Adrenal gland (tissue), 5 donors: Measurements from ENCODE around the gene ATXN10.

Experiments used
- POLR2A ChIP-seq, 2 donors: fragments of 450-650 bp; IDR thresholded peaks; one replicate each; pipeline ENCODE4 v1.6.1; 2017; ENCODE audit warnings: antibody characterized with exemption in 2 of 2, mild to moderate bottlenecking in 2 of 2, moderate library complexity in 1 of 2
- TF ChIP-seq, protein P1 (sequence below), 6 experiments: fragments of 450-650 bp in 4 of 6; fragments of 200-600 bp in 2 of 6; sonication (generic) in 1 of 6; IDR thresholded peaks; 1 replicate in 5 of 6; 2 replicates in 1 of 6; pipeline versions ENCODE4 v1.5.1 to v1.8.0; 2016 to 2021; ENCODE audit warnings: antibody characterized with exemption in 6 of 6, mild to moderate bottlenecking in 2 of 6, moderate library complexity in 1 of 6
- donor health status: DM: no; HTN: no; CAD: no.

DNA sequence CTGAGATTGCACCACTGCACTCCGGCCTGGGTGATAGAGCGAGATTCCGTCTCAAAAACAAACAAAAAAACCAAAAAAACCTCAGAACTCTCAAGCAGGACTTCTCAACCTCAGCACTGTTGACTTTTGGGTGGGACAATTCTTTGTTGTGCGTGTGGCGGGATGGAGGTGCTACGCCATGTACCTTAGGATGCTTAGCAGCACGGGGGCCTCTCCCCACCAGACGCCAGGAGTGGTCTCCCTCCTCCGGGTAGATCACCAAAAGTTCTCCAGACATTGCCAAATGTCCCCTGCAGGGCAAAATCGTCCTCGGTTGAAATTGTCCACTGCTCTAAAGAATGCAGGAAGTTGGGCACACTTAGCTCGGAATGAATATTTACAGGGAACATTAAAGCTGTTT, 26.9 kb upstream of the ATXN10 start:
- TF ChIP-seq, protein P1, sequence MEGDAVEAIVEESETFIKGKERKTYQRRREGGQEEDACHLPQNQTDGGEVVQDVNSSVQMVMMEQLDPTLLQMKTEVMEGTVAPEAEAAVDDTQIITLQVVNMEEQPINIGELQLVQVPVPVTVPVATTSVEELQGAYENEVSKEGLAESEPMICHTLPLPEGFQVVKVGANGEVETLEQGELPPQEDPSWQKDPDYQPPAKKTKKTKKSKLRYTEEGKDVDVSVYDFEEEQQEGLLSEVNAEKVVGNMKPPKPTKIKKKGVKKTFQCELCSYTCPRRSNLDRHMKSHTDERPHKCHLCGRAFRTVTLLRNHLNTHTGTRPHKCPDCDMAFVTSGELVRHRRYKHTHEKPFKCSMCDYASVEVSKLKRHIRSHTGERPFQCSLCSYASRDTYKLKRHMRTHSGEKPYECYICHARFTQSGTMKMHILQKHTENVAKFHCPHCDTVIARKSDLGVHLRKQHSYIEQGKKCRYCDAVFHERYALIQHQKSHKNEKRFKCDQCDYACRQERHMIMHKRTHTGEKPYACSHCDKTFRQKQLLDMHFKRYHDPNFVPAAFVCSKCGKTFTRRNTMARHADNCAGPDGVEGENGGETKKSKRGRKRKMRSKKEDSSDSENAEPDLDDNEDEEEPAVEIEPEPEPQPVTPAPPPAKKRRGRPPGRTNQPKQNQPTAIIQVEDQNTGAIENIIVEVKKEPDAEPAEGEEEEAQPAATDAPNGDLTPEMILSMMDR (IDR thresholded peaks at IDR 0.05), result no peak
- no peak for TF ChIP-seq POLR2A (IDR thresholded peaks at IDR 0.05)
